ENCODE measurements around the gene IAH1.

DNA sequence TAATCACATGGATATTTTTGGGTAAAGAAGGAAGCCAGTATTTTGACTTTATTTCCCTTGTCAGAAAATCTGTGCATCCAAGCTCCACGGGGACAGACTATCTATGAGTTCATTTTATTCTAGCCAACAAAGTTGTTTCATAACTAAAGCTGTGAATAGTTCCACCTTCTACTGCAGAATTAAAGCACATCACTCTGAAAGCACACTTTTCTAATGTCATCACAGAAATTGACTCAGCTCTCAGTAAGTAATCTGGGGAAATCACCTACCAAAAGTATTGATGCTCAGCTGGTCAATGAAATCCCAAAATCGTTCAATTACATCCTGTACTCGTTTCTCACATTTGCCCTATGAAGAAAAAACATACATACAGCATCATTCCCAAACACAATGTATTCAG lies 19.1 kb downstream of the IAH1 start:
- TF ChIP-seq GATA2 (IDR thresholded peaks at IDR 0.05; ENCODE audit: low read depth, low read length) (no peak), GATA3 (IDR thresholded peaks at IDR 0.05; ENCODE audit: low read depth, low read length) (no peak)
